ENCODE data around the gene CRBN. TPM values are rescaled to one million over a fixed set of nuclear protein-coding genes. Genes with fewer than 3 reads are reported as not detected.

The CRBN gene
- total RNA-seq, 4 donors from 2014 or later = 40.2 to 207 (median 74.5) TPM

DNA sequence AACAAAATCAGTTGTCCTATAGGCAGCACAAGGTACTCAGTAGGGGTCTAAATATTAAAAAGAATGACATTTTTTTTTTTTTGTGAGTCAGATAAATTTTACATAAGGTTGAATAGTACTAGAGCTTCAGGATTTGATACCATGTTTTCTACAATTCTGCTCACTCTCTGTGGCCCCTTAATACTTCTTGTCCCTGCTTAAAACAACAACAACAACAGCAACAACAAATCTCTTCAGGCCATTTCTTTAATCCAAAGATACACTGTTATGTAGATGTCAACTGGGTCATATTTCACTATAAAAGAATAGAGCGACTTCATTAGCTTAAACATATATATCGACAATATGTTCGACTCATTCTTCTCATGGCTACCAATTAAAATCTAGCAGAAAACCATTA lies 72.3 kb downstream of the CRBN start:
- Histone ChIP-seq H3K4me3 (no peak overlapping the region), H3K36me3 (no peaks in the 10 kb centered on the region), H3K9me3 (no peaks in the 10 kb centered on the region), H3K27me3 (no peaks in the 10 kb centered on the region), H3K27ac (no peak overlapping the region), H3K4me1 (no peaks in the 10 kb centered on the region)
- intact Hi-C loops (cut with DNase I; ENCODE audit: low total_unique reads) = no loop called here
- no peak for DNase-seq
- no peak for TF ChIP-seq POLR2A (IDR thresholded peaks at IDR 0.05)
- TF ChIP-seq, protein P1, sequence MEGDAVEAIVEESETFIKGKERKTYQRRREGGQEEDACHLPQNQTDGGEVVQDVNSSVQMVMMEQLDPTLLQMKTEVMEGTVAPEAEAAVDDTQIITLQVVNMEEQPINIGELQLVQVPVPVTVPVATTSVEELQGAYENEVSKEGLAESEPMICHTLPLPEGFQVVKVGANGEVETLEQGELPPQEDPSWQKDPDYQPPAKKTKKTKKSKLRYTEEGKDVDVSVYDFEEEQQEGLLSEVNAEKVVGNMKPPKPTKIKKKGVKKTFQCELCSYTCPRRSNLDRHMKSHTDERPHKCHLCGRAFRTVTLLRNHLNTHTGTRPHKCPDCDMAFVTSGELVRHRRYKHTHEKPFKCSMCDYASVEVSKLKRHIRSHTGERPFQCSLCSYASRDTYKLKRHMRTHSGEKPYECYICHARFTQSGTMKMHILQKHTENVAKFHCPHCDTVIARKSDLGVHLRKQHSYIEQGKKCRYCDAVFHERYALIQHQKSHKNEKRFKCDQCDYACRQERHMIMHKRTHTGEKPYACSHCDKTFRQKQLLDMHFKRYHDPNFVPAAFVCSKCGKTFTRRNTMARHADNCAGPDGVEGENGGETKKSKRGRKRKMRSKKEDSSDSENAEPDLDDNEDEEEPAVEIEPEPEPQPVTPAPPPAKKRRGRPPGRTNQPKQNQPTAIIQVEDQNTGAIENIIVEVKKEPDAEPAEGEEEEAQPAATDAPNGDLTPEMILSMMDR (IDR thresholded peaks at IDR 0.05) = no peak

DNA sequence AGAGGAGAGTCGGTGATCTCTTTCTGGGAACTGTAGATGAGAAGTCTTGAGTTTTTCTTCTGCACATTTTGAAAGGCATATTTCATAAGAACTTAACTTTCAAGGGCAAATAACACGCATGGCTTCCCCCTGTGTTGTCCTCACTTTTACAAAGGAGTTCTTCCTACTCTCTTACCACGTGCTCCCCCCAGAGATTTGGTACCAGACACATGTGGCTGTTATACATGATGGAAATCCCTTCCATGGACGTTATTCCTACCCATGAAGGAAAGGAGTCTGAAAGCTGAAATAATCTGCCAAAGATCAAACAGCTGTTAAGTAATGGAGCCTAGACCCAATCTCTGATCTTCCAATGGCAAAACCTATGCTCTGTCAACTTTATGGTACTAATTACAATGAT lies 73.7 kb downstream of the CRBN start:
- no peaks in the 10 kb centered on the region for H3K4me1 ChIP-seq
- intact Hi-C loops (cut with DNase I; ENCODE audit: low total_unique reads) = no loop called here

DNA sequence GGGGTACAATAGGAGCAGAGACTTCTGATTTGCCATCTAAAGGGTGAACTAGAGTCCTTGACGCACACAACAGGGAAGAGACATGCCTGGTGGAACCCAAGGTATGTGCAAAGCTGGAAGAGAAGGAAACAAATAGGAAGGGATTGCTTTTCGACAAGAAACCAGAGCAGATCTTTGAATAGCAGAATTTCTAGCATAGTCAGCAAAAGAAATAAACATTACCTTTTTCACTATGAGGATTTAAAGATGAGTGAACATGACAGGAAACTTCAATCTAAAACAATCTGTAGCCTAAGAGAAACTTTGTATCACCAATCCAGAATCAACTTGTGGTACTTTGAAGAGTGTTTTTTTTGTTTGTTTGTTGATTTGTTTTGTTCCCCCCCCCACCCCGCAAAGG lies 74.2 kb downstream of the CRBN start:
- TF ChIP-seq, protein P1 (IDR thresholded peaks at IDR 0.05) = no peak
- TF ChIP-seq POLR2A (IDR thresholded peaks at IDR 0.05) = no peak
- H3K4me1 ChIP-seq = no peaks in the 10 kb centered on the region
- no peak overlapping the region for H3K4me3 ChIP-seq
- DNase-seq = no peak
- H3K9me3 ChIP-seq = no peaks in the 10 kb centered on the region
- H3K27ac ChIP-seq = no peak overlapping the region
- no peaks in the 10 kb centered on the region for H3K27me3 ChIP-seq
- no peaks in the 10 kb centered on the region for H3K36me3 ChIP-seq
- intact Hi-C loops (cut with DNase I; ENCODE audit: low total_unique reads) = no loop called here

More for the DNA sequence above, 73.7 kb downstream of the CRBN start:
- no peak for DNase-seq
- no peak overlapping the region for H3K27ac ChIP-seq
- no peak overlapping the region for H3K4me3 ChIP-seq
- H3K36me3 ChIP-seq = no peaks in the 10 kb centered on the region
- TF ChIP-seq POLR2A (IDR thresholded peaks at IDR 0.05) = no peak
- TF ChIP-seq, protein P1 (IDR thresholded peaks at IDR 0.05) = no peak
- H3K27me3 ChIP-seq = no peaks in the 10 kb centered on the region
- no peaks in the 10 kb centered on the region for H3K9me3 ChIP-seq

DNA sequence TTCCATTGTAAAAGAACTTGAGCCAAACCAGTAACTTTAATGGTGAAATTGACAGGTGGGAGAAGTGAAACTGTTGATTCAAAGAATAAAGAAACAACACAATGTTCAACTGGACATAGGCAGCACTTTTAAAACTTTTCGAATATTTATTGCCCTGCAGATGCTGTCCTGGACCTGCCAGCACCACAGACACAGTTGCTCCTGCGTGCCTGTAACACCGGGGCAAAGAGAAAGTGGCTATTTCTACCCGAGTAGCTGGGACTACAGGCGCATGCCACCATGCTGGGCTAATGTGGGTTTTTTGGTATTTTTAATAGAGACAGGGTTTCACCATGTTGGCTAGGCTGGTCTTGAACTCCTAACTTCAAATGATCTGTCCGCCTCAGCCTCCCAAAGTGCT lies 76.7 kb downstream of the CRBN start:
- Histone ChIP-seq H3K9me3 (no peaks in the 10 kb centered on the region), H3K4me1 (no peaks in the 10 kb centered on the region), H3K4me3 (no peak overlapping the region), H3K36me3 (no peaks in the 10 kb centered on the region), H3K27ac (no peak overlapping the region), H3K27me3 (no peaks in the 10 kb centered on the region)
- intact Hi-C loops (cut with DNase I; ENCODE audit: low total_unique reads) = no loop called here
- TF ChIP-seq, protein P1 (IDR thresholded peaks at IDR 0.05) = no peak
- TF ChIP-seq POLR2A (IDR thresholded peaks at IDR 0.05) = no peak
- no peak for DNase-seq

DNA sequence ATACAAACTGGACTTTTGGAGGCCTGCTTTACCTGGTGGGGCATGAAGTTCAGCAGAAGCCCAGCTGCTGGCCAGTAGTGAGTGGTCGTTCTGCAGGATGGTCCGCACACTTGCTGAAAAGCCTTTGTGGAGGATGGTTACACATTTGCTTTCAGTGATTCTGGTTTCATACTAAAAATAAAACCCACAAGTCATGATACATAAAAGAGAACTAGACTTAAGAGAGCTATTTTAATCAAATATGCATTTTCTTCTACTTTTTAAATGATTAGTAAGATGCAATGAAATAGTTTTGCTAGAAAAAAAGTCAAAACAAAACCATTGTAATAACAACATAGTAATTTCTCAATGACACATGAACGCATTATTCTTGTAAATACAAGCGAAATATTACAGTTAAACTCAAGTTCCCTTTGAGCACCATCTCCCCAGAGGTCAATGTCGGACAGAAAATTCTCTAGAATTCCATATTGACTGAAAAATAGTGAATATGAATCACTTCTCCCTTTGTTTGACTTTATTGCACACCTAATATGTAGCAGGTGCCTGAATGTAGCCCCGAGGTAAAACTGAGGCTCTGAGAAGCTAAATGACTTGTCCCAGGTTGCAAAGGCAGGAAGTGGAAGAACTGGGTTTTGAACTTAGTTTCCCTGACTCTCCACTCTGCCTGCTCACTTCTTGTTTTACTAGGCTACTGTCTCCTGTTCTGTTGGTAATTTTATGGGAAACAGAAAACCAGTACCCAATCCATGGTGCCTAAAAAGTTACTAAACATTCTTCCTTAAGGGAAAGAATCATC lies 77.6 kb downstream of the CRBN start:
- Histone ChIP-seq H3K4me1 (no peaks in the 10 kb centered on the region), H3K36me3 (no peaks in the 10 kb centered on the region), H3K27ac (no peak overlapping the region), H3K4me3 (no peak overlapping the region), H3K27me3 (no peaks in the 10 kb centered on the region), H3K9me3 (no peaks in the 10 kb centered on the region)
- TF ChIP-seq, protein P1 (IDR thresholded peaks at IDR 0.05) = no peak
- intact Hi-C loops (cut with DNase I; ENCODE audit: low total_unique reads) = no loop called here
- DNase-seq = no peak

Small RNA genes lying within 50 kb of the gene (small RNA-seq; reads per million reads assigned to genes)
- gene RF00416 = not detected

Other genes with a start within 250 kb of the CRBN start
- 1 to 10 TPM in 1 of 4 donors, under 1 TPM in 2, not detected in 1; under 0.01 to 3.6 (median 0.64) TPM for gene IL5RA, start 69.3 kb downstream of the CRBN start, total RNA-seq
- gene TRNT1, start 52.8 kb downstream of the CRBN start, total RNA-seq = 10 to 100 TPM; 12.9 to 38.5 (median 22.8) TPM

Data from uterus (tissue), 4 donors.